ENCODE measurements around the gene ACMSD. TPM values are rescaled to one million over a fixed set of nuclear protein-coding genes. Genes with fewer than 3 reads are reported as not detected.

ACMSD gene
- total and polyA plus RNA-seq, 2 of the 13 experiments (the other 11 are each of a cell fraction or from before 2014, with no cell fraction given), result not detected

DNA sequence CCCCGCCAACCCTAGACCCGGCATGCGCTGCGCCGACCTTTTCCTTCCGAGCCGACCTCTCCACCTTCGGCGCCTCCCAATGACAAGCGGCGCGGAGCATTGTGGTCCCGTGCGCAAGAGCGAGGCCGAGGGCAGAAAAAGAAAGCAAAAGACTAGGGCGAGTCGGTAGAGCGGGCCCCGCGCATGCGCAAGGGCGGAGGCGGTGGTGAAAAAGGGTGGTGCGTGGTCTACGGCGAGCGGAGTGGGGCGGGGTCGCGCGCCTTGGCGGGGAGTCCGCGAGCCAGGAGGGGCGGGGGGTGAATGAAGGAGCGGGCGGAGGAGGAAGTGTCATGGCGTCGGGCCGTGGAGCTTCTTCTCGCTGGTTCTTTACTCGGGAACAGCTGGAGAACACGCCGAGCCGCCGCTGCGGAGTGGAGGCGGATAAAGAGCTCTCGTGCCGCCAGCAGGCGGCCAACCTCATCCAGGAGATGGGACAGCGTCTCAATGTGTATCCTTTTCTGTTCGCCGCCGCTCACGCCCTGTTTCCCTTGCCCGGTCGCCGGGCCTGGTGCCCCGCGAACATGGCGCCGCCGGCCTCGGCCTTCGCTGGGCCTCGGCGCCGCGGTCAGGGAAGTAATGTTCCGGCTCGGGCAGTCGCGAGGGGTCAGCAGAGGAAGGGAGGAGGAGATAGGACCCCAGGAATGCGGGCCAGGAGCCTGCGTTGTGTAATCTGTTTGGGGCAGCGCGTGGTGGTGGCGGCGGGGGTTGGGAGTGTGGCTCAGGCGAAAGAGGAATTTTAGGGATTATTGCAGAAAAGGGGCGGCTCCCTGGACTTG, 80.3 kb downstream of the ACMSD start, which contains the start of gene CCNT2 (continued):
- TF ChIP-seq, protein P1, sequence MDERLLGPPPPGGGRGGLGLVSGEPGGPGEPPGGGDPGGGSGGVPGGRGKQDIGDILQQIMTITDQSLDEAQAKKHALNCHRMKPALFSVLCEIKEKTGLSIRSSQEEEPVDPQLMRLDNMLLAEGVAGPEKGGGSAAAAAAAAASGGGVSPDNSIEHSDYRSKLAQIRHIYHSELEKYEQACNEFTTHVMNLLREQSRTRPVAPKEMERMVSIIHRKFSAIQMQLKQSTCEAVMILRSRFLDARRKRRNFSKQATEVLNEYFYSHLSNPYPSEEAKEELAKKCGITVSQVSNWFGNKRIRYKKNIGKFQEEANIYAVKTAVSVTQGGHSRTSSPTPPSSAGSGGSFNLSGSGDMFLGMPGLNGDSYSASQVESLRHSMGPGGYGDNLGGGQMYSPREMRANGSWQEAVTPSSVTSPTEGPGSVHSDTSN (CRISPR knock-in tag; IDR thresholded peaks at IDR 0.05), result no peak
- peak; percentile 55; the same call in 1 of the 2 replicates for TF ChIP-seq SIX4 (CRISPR knock-in tag; IDR thresholded peaks at IDR 0.05)
- TF ChIP-seq CC2D1A (CRISPR knock-in tag; IDR thresholded peaks at IDR 0.05), result no peak
- TF ChIP-seq, protein P2, sequence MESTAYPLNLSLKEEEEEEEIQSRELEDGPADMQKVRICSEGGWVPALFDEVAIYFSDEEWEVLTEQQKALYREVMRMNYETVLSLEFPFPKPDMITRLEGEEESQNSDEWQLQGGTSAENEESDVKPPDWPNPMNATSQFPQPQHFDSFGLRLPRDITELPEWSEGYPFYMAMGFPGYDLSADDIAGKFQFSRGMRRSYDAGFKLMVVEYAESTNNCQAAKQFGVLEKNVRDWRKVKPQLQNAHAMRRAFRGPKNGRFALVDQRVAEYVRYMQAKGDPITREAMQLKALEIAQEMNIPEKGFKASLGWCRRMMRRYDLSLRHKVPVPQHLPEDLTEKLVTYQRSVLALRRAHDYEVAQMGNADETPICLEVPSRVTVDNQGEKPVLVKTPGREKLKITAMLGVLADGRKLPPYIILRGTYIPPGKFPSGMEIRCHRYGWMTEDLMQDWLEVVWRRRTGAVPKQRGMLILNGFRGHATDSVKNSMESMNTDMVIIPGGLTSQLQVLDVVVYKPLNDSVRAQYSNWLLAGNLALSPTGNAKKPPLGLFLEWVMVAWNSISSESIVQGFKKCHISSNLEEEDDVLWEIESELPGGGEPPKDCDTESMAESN (CRISPR knock-in tag; conservative IDR thresholded peaks at IDR 0.05), result peak; percentile 8; the same call in 1 of the 2 replicates
- TF ChIP-seq RFXAP (CRISPR knock-in tag; IDR thresholded peaks at IDR 0.05; ENCODE audit: borderline replicate concordance), result peak; percentile 66; the same call in 1 of the 2 replicates
- peak; percentile 66; the same call in 1 of the 2 replicates for TF ChIP-seq HES4 (CRISPR knock-in tag; IDR thresholded peaks at IDR 0.05; ENCODE audit: borderline replicate concordance)
- TF ChIP-seq FOXO1 (CRISPR knock-in tag; IDR thresholded peaks at IDR 0.05), result peak; percentile 20; the same call in 1 of the 2 replicates
- TF ChIP-seq ZNF382 (CRISPR knock-in tag; IDR thresholded peaks at IDR 0.05; ENCODE audit: borderline replicate concordance), result no peak
- peak; percentile 62; the same call in 1 of the 2 replicates for TF ChIP-seq ESRRA (CRISPR knock-in tag; IDR thresholded peaks at IDR 0.05; ENCODE audit: low read depth)
- TF ChIP-seq SIN3B (IDR thresholded peaks at IDR 0.05; ENCODE audit: low read length), result peak; percentile 58; the same call in 1 of the 2 replicates
- TF ChIP-seq, protein P3, sequence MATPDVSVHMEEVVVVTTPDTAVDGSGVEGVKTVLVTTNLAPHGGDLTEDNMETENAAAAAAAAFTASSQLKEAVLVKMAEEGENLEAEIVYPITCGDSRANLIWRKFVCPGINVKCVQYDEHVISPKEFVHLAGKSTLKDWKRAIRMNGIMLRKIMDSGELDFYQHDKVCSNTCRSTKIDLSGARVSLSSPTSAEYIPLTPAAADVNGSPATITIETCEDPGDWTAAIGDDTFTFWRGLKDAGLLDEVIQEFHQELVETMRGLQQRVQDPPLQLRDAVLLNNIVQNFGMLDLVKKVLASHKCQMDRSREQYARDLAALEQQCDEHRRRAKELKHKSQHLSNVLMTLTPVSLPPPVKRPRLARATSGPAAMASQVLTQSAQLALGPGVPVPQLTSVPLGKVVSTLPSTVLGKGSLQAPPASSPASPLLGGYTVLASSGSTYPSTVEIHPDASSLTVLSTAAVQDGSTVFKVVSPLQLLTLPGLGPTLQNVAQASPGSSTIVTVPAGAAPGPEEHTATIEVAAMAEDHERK (CRISPR knock-in tag; IDR thresholded peaks at IDR 0.05; ENCODE audit: low read depth), result peak; percentile 78
- peak; percentile 50; the same call in 1 of the 2 replicates for TF ChIP-seq SIN3A (IDR thresholded peaks at IDR 0.05; ENCODE audit: borderline replicate concordance, low read depth, low read length)
- TF ChIP-seq ZKSCAN5 (CRISPR knock-in tag; IDR thresholded peaks at IDR 0.05), result no peak; the same call in 1 of the 2 replicates
- TF ChIP-seq, protein P4, sequence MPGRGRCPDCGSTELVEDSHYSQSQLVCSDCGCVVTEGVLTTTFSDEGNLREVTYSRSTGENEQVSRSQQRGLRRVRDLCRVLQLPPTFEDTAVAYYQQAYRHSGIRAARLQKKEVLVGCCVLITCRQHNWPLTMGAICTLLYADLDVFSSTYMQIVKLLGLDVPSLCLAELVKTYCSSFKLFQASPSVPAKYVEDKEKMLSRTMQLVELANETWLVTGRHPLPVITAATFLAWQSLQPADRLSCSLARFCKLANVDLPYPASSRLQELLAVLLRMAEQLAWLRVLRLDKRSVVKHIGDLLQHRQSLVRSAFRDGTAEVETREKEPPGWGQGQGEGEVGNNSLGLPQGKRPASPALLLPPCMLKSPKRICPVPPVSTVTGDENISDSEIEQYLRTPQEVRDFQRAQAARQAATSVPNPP (CRISPR knock-in tag; IDR thresholded peaks at IDR 0.05), result 0 out of 2 replicates have a peak, but pooled peaks have one; percentile 75
- TF ChIP-seq MZF1 (CRISPR knock-in tag; IDR thresholded peaks at IDR 0.05; ENCODE audit: borderline replicate concordance), result no peak
- TF ChIP-seq, protein P5, sequence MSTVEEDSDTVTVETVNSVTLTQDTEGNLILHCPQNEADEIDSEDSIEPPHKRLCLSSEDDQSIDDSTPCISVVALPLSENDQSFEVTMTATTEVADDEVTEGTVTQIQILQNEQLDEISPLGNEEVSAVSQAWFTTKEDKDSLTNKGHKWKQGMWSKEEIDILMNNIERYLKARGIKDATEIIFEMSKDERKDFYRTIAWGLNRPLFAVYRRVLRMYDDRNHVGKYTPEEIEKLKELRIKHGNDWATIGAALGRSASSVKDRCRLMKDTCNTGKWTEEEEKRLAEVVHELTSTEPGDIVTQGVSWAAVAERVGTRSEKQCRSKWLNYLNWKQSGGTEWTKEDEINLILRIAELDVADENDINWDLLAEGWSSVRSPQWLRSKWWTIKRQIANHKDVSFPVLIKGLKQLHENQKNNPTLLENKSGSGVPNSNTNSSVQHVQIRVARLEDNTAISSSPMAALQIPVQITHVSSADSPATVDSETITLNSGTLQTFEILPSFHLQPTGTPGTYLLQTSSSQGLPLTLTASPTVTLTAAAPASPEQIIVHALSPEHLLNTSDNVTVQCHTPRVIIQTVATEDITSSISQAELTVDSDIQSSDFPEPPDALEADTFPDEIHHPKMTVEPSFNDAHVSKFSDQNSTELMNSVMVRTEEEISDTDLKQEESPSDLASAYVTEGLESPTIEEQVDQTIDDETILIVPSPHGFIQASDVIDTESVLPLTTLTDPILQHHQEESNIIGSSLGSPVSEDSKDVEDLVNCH (CRISPR knock-in tag; IDR thresholded peaks at IDR 0.05), result no peak
- TF ChIP-seq NRL (CRISPR knock-in tag; IDR thresholded peaks at IDR 0.05; ENCODE audit: borderline replicate concordance), result peak; percentile 95
- peak; percentile 91 for TF ChIP-seq KDM5A (IDR thresholded peaks at IDR 0.05; ENCODE audit: borderline replicate concordance, low read length)
